Progenitor cell of endocrine pancreas (in vitro differentiated cells): ENCODE data around the gene SUN3. TPM values are rescaled to one million over a fixed set of nuclear protein-coding genes. Genes with fewer than 3 reads are reported as not detected.
"Not testable (repeated sequence)": the region's sequence is repeated elsewhere in the genome, so short reads cannot be mapped to it uniquely, and the experiment has no call there.

Source experiments
- DNase-seq: peaks from one replicate; pipeline ENCODE4 v3.0.0; 2021; ENCODE audit warnings: low spot score; ENCODE audit not compliant: unreplicated experiment
- H3K27ac Mint-ChIP-seq: 2 replicates; pipeline ENCODE4 v1.8.0; 2021; ENCODE audit warnings: mild to moderate bottlenecking, moderate library complexity, mixed read lengths
- H3K27me3 Mint-ChIP-seq: 2 replicates; pipeline ENCODE4 v1.8.0; 2021; ENCODE audit warnings: mixed read lengths
- H3K36me3 Mint-ChIP-seq: 2 replicates; pipeline ENCODE4 v1.8.0; 2022; ENCODE audit warnings: mixed read lengths; ENCODE audit not compliant: insufficient read depth
- H3K4me1 Mint-ChIP-seq: 2 replicates; pipeline ENCODE4 v1.8.0; 2021; ENCODE audit warnings: low read depth, mixed read lengths
- H3K4me3 Mint-ChIP-seq: 2 replicates; pipeline ENCODE4 v1.8.0; 2021; ENCODE audit warnings: low read depth, mild to moderate bottlenecking, moderate library complexity, mixed read lengths
- H3K9me3 Mint-ChIP-seq: 2 replicates; pipeline ENCODE4 v1.8.0; 2021; ENCODE audit warnings: low read depth, mixed read lengths
- total RNA-seq: library from RNA; stranded (reverse); gene quantifications from 2 replicates; pipeline ENCODE4 v1.2.1, GENCODE V29; 2021
- TF ChIP-seq, protein P1 (sequence below): fragments of 200-600 bp; sonication (generic); IDR thresholded peaks from one replicate; pipeline ENCODE4 v1.5.0; 2021; ENCODE audit warnings: antibody characterized with exemption, mild to moderate bottlenecking; ENCODE audit not compliant: unreplicated experiment

Gene SUN3
- total RNA-seq, 1 donor from 2014 or later = not detected

DNA sequence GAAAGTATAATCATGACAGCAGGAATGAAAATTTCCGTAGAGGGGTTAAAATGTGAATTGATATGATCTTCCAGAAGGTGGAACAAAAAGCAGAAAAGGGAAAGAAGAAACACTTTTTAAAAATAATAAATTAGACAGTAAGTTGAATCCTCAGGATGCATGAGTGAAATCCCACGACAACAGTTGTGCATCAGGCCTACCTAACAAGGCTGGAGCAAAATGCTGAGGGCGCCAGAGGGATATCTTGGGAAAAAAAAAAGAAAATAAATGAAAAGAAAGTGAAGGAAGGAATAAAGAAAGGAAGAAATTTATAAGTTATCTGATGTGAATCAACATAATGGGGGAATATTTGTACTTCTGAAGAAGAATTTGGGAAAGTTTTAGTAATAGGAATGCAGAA, 36.5 kb downstream of the SUN3 start:
- no peak for DNase-seq
- H3K27ac Mint-ChIP-seq = peak overlapping the region; percentile 82
- H3K27me3 Mint-ChIP-seq = no peaks in the 10 kb centered on the region
- peak overlapping the region; percentile 81 for H3K4me3 Mint-ChIP-seq
- no peaks in the 10 kb centered on the region for H3K36me3 Mint-ChIP-seq
- peaks cover 10% of the 10 kb centered on the region for H3K9me3 Mint-ChIP-seq
- TF ChIP-seq, protein P1, sequence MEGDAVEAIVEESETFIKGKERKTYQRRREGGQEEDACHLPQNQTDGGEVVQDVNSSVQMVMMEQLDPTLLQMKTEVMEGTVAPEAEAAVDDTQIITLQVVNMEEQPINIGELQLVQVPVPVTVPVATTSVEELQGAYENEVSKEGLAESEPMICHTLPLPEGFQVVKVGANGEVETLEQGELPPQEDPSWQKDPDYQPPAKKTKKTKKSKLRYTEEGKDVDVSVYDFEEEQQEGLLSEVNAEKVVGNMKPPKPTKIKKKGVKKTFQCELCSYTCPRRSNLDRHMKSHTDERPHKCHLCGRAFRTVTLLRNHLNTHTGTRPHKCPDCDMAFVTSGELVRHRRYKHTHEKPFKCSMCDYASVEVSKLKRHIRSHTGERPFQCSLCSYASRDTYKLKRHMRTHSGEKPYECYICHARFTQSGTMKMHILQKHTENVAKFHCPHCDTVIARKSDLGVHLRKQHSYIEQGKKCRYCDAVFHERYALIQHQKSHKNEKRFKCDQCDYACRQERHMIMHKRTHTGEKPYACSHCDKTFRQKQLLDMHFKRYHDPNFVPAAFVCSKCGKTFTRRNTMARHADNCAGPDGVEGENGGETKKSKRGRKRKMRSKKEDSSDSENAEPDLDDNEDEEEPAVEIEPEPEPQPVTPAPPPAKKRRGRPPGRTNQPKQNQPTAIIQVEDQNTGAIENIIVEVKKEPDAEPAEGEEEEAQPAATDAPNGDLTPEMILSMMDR = no peak
- H3K4me1 Mint-ChIP-seq = peaks cover 26% of the 10 kb centered on the region

GRCh38 chr7:47991741-47992311, 37.1 kb downstream of the SUN3 start:
- peaks cover 10% of the 10 kb centered on the region for H3K9me3 Mint-ChIP-seq
- TF ChIP-seq, protein P1 = peak; percentile 63
- no peaks in the 10 kb centered on the region for H3K36me3 Mint-ChIP-seq
- H3K27ac Mint-ChIP-seq = peak overlapping the region; percentile 82
- peak overlapping the region; percentile 81 for H3K4me3 Mint-ChIP-seq
- no peaks in the 10 kb centered on the region for H3K27me3 Mint-ChIP-seq
- H3K4me1 Mint-ChIP-seq = peaks cover 26% of the 10 kb centered on the region
- peak; percentile 46 for DNase-seq

GRCh38 chr7:47991270-47991669, 37.6 kb downstream of the SUN3 start:
- H3K36me3 Mint-ChIP-seq = no peaks in the 10 kb centered on the region

GRCh38 chr7:47990592-47990991, 38.3 kb downstream of the SUN3 start:
- H3K9me3 Mint-ChIP-seq = peaks cover 10% of the 10 kb centered on the region
- no peaks in the 10 kb centered on the region for H3K27me3 Mint-ChIP-seq
- H3K4me1 Mint-ChIP-seq = peaks cover 26% of the 10 kb centered on the region
- TF ChIP-seq, protein P1 = no peak
- H3K4me3 Mint-ChIP-seq = no peak overlapping the region
- no peaks in the 10 kb centered on the region for H3K36me3 Mint-ChIP-seq
- peak overlapping the region; percentile 90 for H3K27ac Mint-ChIP-seq
- no peak for DNase-seq

More at GRCh38 chr7:47991270-47991669, 37.6 kb downstream of the SUN3 start:
- TF ChIP-seq, protein P1 = no peak
- Mint-ChIP-seq H3K9me3 (peaks cover 10% of the 10 kb centered on the region), H3K27me3 (no peaks in the 10 kb centered on the region), H3K4me1 (peaks cover 26% of the 10 kb centered on the region), H3K4me3 (peak overlapping the region; percentile 81), H3K27ac (peak overlapping the region; percentile 82)
- no peak for DNase-seq

- peaks cover 26% of the 10 kb centered on the region for H3K4me1 Mint-ChIP-seq
- H3K27ac Mint-ChIP-seq = peak overlapping the region; percentile 90
- H3K27me3 Mint-ChIP-seq, H3K9me3 Mint-ChIP-seq, DNase-seq, H3K36me3 Mint-ChIP-seq, H3K4me3 Mint-ChIP-seq: not testable (repeated sequence)
Observed at GRCh38 chr7:47989607-47990400, 39.1 kb downstream of the SUN3 start.
